Mesenchymal stem cell (in vitro differentiated cells and primary cell): ENCODE data around the gene COA6.
"Not testable (repeated sequence)": the region's sequence is repeated elsewhere in the genome, so short reads cannot be mapped to it uniquely, and the experiment has no call there.

Experiments
- DNase-seq: peaks from one replicate; pipeline ENCODE4 v3.0.0-alpha.2; 2013
- H2AFZ ChIP-seq: one replicate; pipeline ENCODE4 v1.6.1; 2013; ENCODE audit warnings: low read depth, mild to moderate bottlenecking, control low read depth, inconsistent platforms, low read length, moderate library complexity
- H2AK5ac ChIP-seq: 2 replicates; pipeline ENCODE4 v1.6.1; 2013; ENCODE audit warnings: low read length, moderate library complexity, mild to moderate bottlenecking, inconsistent platforms; ENCODE audit not compliant: severe bottlenecking
- H2BK120ac ChIP-seq: one replicate; pipeline ENCODE4 v1.6.1; 2013; ENCODE audit warnings: low read depth, mild to moderate bottlenecking, inconsistent platforms, low read length, moderate library complexity
- H2BK12ac ChIP-seq, 2 experiments: one replicate each; pipeline ENCODE4 v1.6.1; 2013; ENCODE audit warnings: inconsistent platforms in 2 of 2, low read length in 2 of 2, mild to moderate bottlenecking in 2 of 2, moderate library complexity in 2 of 2, control low read depth in 1 of 2
- H2BK15ac ChIP-seq: one replicate; pipeline ENCODE4 v1.6.1; 2013; ENCODE audit warnings: mild to moderate bottlenecking, low read depth, inconsistent platforms; ENCODE audit not compliant: poor library complexity, severe bottlenecking
- H2BK5ac ChIP-seq: 2 replicates; pipeline ENCODE4 v1.6.1; 2013; ENCODE audit warnings: low read depth, mild to moderate bottlenecking, low read length, control low read depth, inconsistent platforms; ENCODE audit not compliant: poor library complexity, severe bottlenecking
- H3K14ac ChIP-seq, 2 experiments: one replicate each; pipeline ENCODE4 v1.6.1; 2013; ENCODE audit warnings: inconsistent platforms in 2 of 2, low read length in 2 of 2, control low read depth in 1 of 2, mild to moderate bottlenecking in 1 of 2, moderate library complexity in 1 of 2
- H3K18ac ChIP-seq, 2 experiments: one replicate each; pipeline ENCODE4 v1.6.1; 2013; ENCODE audit warnings: inconsistent platforms in 2 of 2, low read length in 2 of 2, control low read depth in 1 of 2, low read depth in 1 of 2, mild to moderate bottlenecking in 1 of 2
- H3K23ac ChIP-seq, 2 experiments: one replicate each; pipeline ENCODE4 v1.6.1; 2013; ENCODE audit warnings: inconsistent platforms in 2 of 2, low read length in 2 of 2, mild to moderate bottlenecking in 2 of 2, moderate library complexity in 2 of 2, control low read depth in 1 of 2
- H3K27ac ChIP-seq: 2 replicates; pipeline ENCODE4 v1.5.1; 2013; ENCODE audit warnings: mild to moderate bottlenecking, moderate library complexity, low read length, control low read depth, inconsistent platforms; ENCODE audit not compliant: poor library complexity, severe bottlenecking
- H3K27me3 ChIP-seq, 2 experiments: 2 replicates each; pipeline versions ENCODE4 v1.6.1 to v1.7.0; 2013; ENCODE audit warnings: low read length in 2 of 2, mild to moderate bottlenecking in 2 of 2, moderate library complexity in 2 of 2, control low read depth in 1 of 2, inconsistent platforms in 1 of 2; ENCODE audit not compliant: control insufficient read depth in 1 of 2, insufficient read depth in 1 of 2
- H3K36me3 ChIP-seq, 2 experiments: 2 replicates each; pipeline versions ENCODE4 v1.6.1 to v1.7.0; 2013; ENCODE audit warnings: low read length in 2 of 2, control low read depth in 1 of 2, inconsistent platforms in 1 of 2, low read depth in 1 of 2, mild to moderate bottlenecking in 1 of 2; ENCODE audit not compliant: insufficient read depth in 2 of 2, control insufficient read depth in 1 of 2
- H3K4ac ChIP-seq, 2 experiments: one replicate each; pipeline ENCODE4 v1.6.1; 2013; ENCODE audit warnings: inconsistent platforms in 2 of 2, low read length in 2 of 2, mild to moderate bottlenecking in 2 of 2, moderate library complexity in 2 of 2, control low read depth in 1 of 2, low read depth in 1 of 2
- H3K4me1 ChIP-seq: 2 replicates; pipeline ENCODE4 v1.6.1; 2013; ENCODE audit warnings: low read depth, low read length, control low read depth; ENCODE audit not compliant: control insufficient read depth, insufficient read depth
- H3K4me2 ChIP-seq: 2 replicates; pipeline ENCODE4 v1.6.1; 2013; ENCODE audit warnings: low read length, mild to moderate bottlenecking, inconsistent platforms; ENCODE audit not compliant: poor library complexity, severe bottlenecking
- H3K4me3 ChIP-seq, 2 experiments: 2 replicates each; pipeline versions ENCODE4 v1.5.1 to v1.7.0; 2013; ENCODE audit warnings: low read length in 2 of 2, mild to moderate bottlenecking in 2 of 2, control low read depth in 1 of 2, low read depth in 1 of 2; ENCODE audit not compliant: insufficient read depth in 1 of 2
- H3K79me1 ChIP-seq: replicated peaks from 2 replicates; pipeline ENCODE4 v1.6.1; 2013; ENCODE audit warnings: mild to moderate bottlenecking, control low read depth, low read length, inconsistent platforms; ENCODE audit not compliant: poor library complexity, severe bottlenecking
- H3K9ac ChIP-seq: 2 replicates; pipeline ENCODE4 v1.7.0; 2013; ENCODE audit warnings: mild to moderate bottlenecking, low read length, moderate library complexity
- H3K9me3 ChIP-seq: 2 replicates; pipeline ENCODE4 v1.7.0; 2013; ENCODE audit warnings: mild to moderate bottlenecking, low read length; ENCODE audit not compliant: control insufficient read depth
- H4K8ac ChIP-seq: one replicate; pipeline ENCODE4 v1.6.1; 2013; ENCODE audit warnings: inconsistent platforms, mild to moderate bottlenecking, low read length, moderate library complexity
- H4K91ac ChIP-seq: one replicate; pipeline ENCODE4 v1.6.1; 2013; ENCODE audit warnings: mild to moderate bottlenecking, low read length, inconsistent platforms
- WGBS: methylation state at CpG from one replicate; pipeline ENCODE4 v1.1.7; 2013; ENCODE audit warnings: mixed read lengths; 5-methylcytosine and 5-hydroxymethylcytosine counted together

COA6 gene

GRCh38 chr1:234345237-234345636 lies 28.0 kb upstream of the COA6 start:
- no peak overlapping the region for H2AFZ ChIP-seq
- H3K9ac ChIP-seq, result no peak overlapping the region
- no peak overlapping the region for H3K4me3 ChIP-seq
- no peak overlapping the region for H2BK5ac ChIP-seq
- no peak overlapping the region for H2BK120ac ChIP-seq
- no peak overlapping the region for H3K4ac ChIP-seq
- H3K4me2 ChIP-seq, result no peak overlapping the region
- H3K4me1 ChIP-seq, result no peaks in the 10 kb centered on the region
- DNase-seq, result no peak
- H3K79me1 ChIP-seq, result no peaks in the 10 kb centered on the region
- no peak overlapping the region for H2BK12ac ChIP-seq
- H3K9me3 ChIP-seq, result peaks cover 3% of the 10 kb centered on the region
- no peak overlapping the region for H2AK5ac ChIP-seq
- no peak overlapping the region for H3K14ac ChIP-seq
- H4K91ac ChIP-seq, result no peak overlapping the region
- no peak overlapping the region for H3K27ac ChIP-seq
- no peaks in the 10 kb centered on the region for H3K36me3 ChIP-seq
- peaks cover 4 to 10% of the 10 kb centered on the region in 2 experiments for H3K27me3 ChIP-seq
- 89% methylated on average over 1 of the region's 1 CpG for WGBS
- H3K23ac ChIP-seq, result no peak overlapping the region
- H4K8ac ChIP-seq, result no peak overlapping the region
- no peak overlapping the region for H3K18ac ChIP-seq
- no peak overlapping the region for H2BK15ac ChIP-seq

DNA sequence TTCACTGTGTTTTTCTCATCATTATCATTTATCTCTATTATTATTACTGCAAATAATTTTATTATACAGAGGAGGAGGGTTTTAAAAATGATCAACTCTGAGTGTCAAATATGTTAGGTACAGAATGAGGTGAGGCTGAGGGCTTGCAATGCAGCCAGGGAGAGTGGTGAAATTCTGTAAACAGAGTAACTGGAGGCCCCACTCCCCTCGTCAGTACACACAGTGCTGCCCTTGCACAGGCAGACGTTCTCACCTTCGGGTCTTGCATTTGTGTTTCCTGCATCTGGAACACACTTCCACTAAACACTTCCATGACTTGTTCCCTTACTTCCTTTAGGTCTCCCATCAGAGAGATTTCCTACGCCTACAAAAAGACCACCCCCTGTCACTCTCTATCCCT lies 24.3 kb upstream of the COA6 start:
- Histone ChIP-seq H3K27me3 (peaks cover 4 to 10% of the 10 kb centered on the region in 2 experiments), H2BK5ac (no peak overlapping the region), H4K8ac (no peak overlapping the region), H4K91ac (no peak overlapping the region), H2AFZ (no peak overlapping the region), H2BK15ac (no peak overlapping the region), H3K4me1 (no peaks in the 10 kb centered on the region), H3K79me1 (no peaks in the 10 kb centered on the region), H3K23ac (no peak overlapping the region), H3K27ac (no peak overlapping the region), H3K14ac (no peak overlapping the region), H3K36me3 (no peaks in the 10 kb centered on the region), H3K4ac (no peak overlapping the region), H3K4me3 (no peak overlapping the region), H2AK5ac (no peak overlapping the region), H3K4me2 (no peak overlapping the region), H3K9me3 (no peaks in the 10 kb centered on the region), H3K9ac (no peak overlapping the region), H2BK12ac (no peak overlapping the region), H2BK120ac (no peak overlapping the region), H3K18ac (no peak overlapping the region)
- no peak for DNase-seq
- 79% methylated on average over 4 of the region's 4 CpGs for WGBS

GRCh38 chr1:234355782-234356510 lies 17.3 kb upstream of the COA6 start:
- H2BK12ac ChIP-seq, result no peak overlapping the region
- H3K4me1 ChIP-seq, result no peaks in the 10 kb centered on the region
- no peak overlapping the region for H4K8ac ChIP-seq
- WGBS, result 41% methylated on average over 2 of the region's 3 CpGs
- no peak overlapping the region for H4K91ac ChIP-seq
- H2BK15ac ChIP-seq, result no peak overlapping the region
- H3K4me3 ChIP-seq, result no peak overlapping the region
- H3K4me2 ChIP-seq, result no peak overlapping the region
- H3K36me3 ChIP-seq, result no peaks in the 10 kb centered on the region
- no peak for DNase-seq
- no peak overlapping the region for H3K14ac ChIP-seq
- H2AK5ac ChIP-seq, result no peak overlapping the region
- no peaks in the 10 kb centered on the region for H3K79me1 ChIP-seq
- H3K18ac ChIP-seq, result no peak overlapping the region
- H3K23ac ChIP-seq, result no peak overlapping the region
- no peak overlapping the region for H2BK120ac ChIP-seq
- no peak overlapping the region for H2AFZ ChIP-seq
- H2BK5ac ChIP-seq, result no peak overlapping the region
- H3K9ac ChIP-seq, result no peak overlapping the region
- peaks cover 0 to 11% of the 10 kb centered on the region in 2 experiments for H3K27me3 ChIP-seq
- no peak overlapping the region for H3K27ac ChIP-seq
- H3K4ac ChIP-seq, result no peak overlapping the region
- no peaks in the 10 kb centered on the region for H3K9me3 ChIP-seq

DNA sequence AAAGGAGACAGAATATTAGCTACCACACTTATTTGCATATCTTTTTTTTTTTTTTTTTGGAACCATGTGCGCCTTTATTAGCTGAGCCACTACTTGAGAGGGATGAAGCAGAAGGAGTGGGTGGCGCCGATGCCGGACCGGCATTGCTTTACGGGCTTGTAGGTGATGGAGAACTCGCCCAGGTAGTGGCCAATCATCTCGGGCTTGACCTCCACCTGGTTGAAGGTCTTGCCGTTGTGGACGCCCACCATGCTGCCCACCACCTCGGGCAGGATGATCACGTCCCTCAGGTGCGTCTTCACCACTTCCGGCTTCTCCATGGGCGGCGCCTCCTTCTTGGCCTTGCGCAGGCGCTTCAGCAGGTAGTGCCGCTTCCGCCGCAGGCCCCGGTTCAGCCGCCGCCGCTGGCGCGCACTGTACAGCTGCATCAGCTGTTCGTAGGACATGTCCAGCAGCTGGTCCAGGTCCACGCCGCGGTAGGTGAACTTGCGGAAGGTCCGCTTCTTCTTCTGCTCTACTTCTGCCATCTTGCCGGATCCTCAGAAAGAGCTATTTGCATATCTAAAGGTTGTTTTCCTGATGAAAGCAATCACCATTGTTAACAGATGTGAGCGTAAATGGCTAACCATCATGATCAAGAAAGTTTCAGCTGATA lies 16.5 kb upstream of the COA6 start:
- not testable (repeated sequence) for H3K9ac ChIP-seq, DNase-seq, H3K18ac ChIP-seq, H3K4ac ChIP-seq, H3K36me3 ChIP-seq, H4K8ac ChIP-seq, H3K79me1 ChIP-seq, H3K9me3 ChIP-seq, H2BK15ac ChIP-seq, H3K23ac ChIP-seq, H2BK12ac ChIP-seq, H2AFZ ChIP-seq, H2AK5ac ChIP-seq, H3K27ac ChIP-seq, H2BK120ac ChIP-seq, H3K14ac ChIP-seq, H2BK5ac ChIP-seq, H4K91ac ChIP-seq, H3K4me1 ChIP-seq, H3K4me2 ChIP-seq
- Histone ChIP-seq H3K4me3 (peak overlapping the region in 1 of 2 experiments; percentile 30), H3K27me3 (peaks cover 0 to 12% of the 10 kb centered on the region in 2 experiments)
- 93% methylated on average over 33 of the region's 35 CpGs for WGBS
